ENCODE data around the gene CFAP73.
A peak's percentile ranks its signal among the peaks of the same experiment; 100 is the strongest.

The CFAP73 gene

GRCh38 chr12:113161415-113162016, 12.0 kb downstream of the CFAP73 start:
- no peak for DNase-seq
- no peak for TF ChIP-seq CTCF (IDR thresholded peaks at IDR 0.05; ENCODE audit: low read depth, low read length, missing control alignments)
- Histone ChIP-seq H3K4me3 (ENCODE audit: low read depth, low read length) (no peak overlapping the region), H3K36me3 (replicated peaks) (peaks cover 65% of the 10 kb centered on the region), H3K27me3 (replicated peaks) (no peaks in the 10 kb centered on the region), H3K27ac (no peak overlapping the region)
- in situ Hi-C loops (cut with HindIII; ENCODE audit: low pct_ligation_motif_present, low sequenced_read_pairs) = loop anchor here (25.0 kb wide), 1 partner anchor 124 kb away; no protein-coding TSS in a partner anchor

GRCh38 chr12:113162102-113163029, 12.8 kb downstream of the CFAP73 start:
- no peak for TF ChIP-seq CTCF (IDR thresholded peaks at IDR 0.05; ENCODE audit: low read depth, low read length, missing control alignments)
- in situ Hi-C loops (cut with HindIII; ENCODE audit: low pct_ligation_motif_present, low sequenced_read_pairs) = loop anchor here (25.0 kb wide), 1 partner anchor 125 kb away; no protein-coding TSS in a partner anchor
- Histone ChIP-seq H3K27ac (no peak overlapping the region), H3K4me3 (ENCODE audit: low read depth, low read length) (no peak overlapping the region), H3K36me3 (replicated peaks) (peaks cover 67% of the 10 kb centered on the region), H3K27me3 (replicated peaks) (no peaks in the 10 kb centered on the region)
- DNase-seq = peak; percentile 36

GRCh38 chr12:113163030-113163360, 13.5 kb downstream of the CFAP73 start:
- DNase-seq = no peak
- no peak overlapping the region for H3K27ac ChIP-seq
- TF ChIP-seq CTCF (IDR thresholded peaks at IDR 0.05; ENCODE audit: low read depth, low read length, missing control alignments) = no peak
- no peak overlapping the region for H3K4me3 ChIP-seq (ENCODE audit: low read depth, low read length)
- peaks cover 64% of the 10 kb centered on the region for H3K36me3 ChIP-seq (replicated peaks)
- H3K27me3 ChIP-seq (replicated peaks) = no peaks in the 10 kb centered on the region
- in situ Hi-C loops (cut with HindIII; ENCODE audit: low pct_ligation_motif_present, low sequenced_read_pairs) = loop anchor here (25.0 kb wide), 1 partner anchor 126 kb away; no protein-coding TSS in a partner anchor

- in situ Hi-C loops (cut with HindIII; ENCODE audit: low pct_ligation_motif_present, low sequenced_read_pairs) = loop anchor here (25.0 kb wide), 1 partner anchor 127 kb away; no protein-coding TSS in a partner anchor
- no peak for DNase-seq
- H3K4me3 ChIP-seq (ENCODE audit: low read depth, low read length) = no peak overlapping the region
- no peak for TF ChIP-seq CTCF (IDR thresholded peaks at IDR 0.05; ENCODE audit: low read depth, low read length, missing control alignments)
- H3K27me3 ChIP-seq (replicated peaks) = no peaks in the 10 kb centered on the region
- no peak overlapping the region for H3K27ac ChIP-seq
- H3K36me3 ChIP-seq (replicated peaks) = peaks cover 64% of the 10 kb centered on the region
These were observed 14.5 kb downstream of the CFAP73 start for GRCh38 chr12:113164014-113164413.

- Histone ChIP-seq H3K27ac (no peak overlapping the region), H3K4me3 (ENCODE audit: low read depth, low read length) (no peak overlapping the region), H3K36me3 (replicated peaks) (peaks cover 68% of the 10 kb centered on the region), H3K27me3 (replicated peaks) (no peaks in the 10 kb centered on the region)
- in situ Hi-C loops (cut with HindIII; ENCODE audit: low pct_ligation_motif_present, low sequenced_read_pairs) = loop anchor here (25.0 kb wide), 1 partner anchor 128 kb away; no protein-coding TSS in a partner anchor
- DNase-seq = no peak
- no peak for TF ChIP-seq CTCF (IDR thresholded peaks at IDR 0.05; ENCODE audit: low read depth, low read length, missing control alignments)
These were observed 16.3 kb downstream of the CFAP73 start for GRCh38 chr12:113165521-113166450.

All from brain microvascular endothelial cell (primary cell).